ENCODE results near the gene DAG1. TPM values are rescaled to one million over a fixed set of nuclear protein-coding genes. Genes with fewer than 3 reads are reported as not detected.

The DAG1 gene
- total RNA-seq, 1 donor from 2014 or later = 43.6 TPM

DNA sequence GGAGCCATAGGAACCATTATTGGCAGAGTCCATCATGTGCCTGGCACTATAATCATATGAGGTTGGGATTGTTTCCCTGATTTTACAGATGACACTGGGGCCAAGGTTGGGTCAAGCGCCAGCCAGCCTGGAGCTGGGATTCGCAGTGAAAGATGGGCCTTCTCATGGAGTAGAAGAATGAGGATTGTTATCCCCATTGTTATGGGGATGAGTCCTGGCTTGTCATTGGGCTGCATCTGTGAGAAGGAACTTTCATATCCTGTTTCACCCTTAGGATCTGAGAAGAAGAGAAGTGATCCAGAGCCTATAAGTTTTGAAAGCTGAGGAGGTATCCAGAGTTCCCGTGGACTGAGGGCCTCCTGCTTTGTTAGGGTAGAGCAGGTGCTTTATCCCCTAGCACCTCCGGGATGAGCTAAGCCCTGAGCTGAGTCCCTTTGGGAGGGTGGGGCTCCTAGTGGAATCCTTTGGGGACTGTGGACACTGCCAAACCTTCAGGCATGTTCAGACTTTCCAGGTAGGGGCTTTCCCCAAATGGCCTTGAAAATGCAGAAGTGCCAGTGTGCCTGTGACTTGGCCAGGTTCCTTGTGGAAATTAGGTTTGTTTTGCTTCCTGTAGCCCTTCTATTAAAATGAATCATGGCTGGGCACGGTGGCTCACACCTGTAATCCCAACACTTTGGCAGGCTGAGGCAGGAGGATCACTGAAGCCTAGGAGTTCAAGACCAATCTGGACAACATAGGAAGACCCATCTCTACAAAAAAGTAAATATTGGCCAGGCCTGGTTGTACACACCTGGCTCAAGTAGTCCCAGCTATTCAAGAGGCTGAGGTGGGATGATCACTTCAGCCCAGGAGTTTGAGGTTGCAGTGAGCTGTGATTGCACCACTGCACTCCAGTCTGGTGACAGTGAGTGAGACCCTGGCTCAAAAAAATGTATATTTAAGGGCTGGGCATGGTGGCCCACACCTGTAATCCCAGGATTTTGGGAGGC, 54.0 kb downstream of the DAG1 start:
- H3K4me3 ChIP-seq (ENCODE audit: low read depth, low read length) = no peak overlapping the region
- DNase-seq (ENCODE audit: low read depth) = no peak
- TF ChIP-seq, protein P1, sequence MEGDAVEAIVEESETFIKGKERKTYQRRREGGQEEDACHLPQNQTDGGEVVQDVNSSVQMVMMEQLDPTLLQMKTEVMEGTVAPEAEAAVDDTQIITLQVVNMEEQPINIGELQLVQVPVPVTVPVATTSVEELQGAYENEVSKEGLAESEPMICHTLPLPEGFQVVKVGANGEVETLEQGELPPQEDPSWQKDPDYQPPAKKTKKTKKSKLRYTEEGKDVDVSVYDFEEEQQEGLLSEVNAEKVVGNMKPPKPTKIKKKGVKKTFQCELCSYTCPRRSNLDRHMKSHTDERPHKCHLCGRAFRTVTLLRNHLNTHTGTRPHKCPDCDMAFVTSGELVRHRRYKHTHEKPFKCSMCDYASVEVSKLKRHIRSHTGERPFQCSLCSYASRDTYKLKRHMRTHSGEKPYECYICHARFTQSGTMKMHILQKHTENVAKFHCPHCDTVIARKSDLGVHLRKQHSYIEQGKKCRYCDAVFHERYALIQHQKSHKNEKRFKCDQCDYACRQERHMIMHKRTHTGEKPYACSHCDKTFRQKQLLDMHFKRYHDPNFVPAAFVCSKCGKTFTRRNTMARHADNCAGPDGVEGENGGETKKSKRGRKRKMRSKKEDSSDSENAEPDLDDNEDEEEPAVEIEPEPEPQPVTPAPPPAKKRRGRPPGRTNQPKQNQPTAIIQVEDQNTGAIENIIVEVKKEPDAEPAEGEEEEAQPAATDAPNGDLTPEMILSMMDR (conservative IDR thresholded peaks at IDR 0.05; ENCODE audit: low read depth, low read length) = no peak

DNA sequence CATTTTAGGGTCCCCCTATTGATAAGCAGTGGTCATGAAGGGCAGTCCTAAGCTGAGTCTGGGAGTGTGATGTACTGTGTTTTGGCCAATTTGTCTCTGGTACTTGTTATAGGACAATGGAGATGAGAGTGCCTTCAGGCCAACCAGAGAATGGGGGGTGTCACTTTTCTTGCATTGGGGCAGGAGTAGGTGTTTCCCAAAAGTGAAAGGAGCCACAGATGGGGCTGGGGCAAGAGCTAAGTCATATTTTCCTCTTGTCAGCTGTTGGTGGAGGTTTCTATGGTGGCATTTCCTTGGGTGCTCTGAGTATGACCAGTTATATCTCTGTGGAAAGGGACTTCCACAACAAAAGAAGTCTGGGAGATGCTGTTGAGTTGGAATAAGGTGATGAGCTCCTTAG, 59.5 kb downstream of the DAG1 start:
- no peak overlapping the region for H3K4me3 ChIP-seq (ENCODE audit: low read depth, low read length)

DNA sequence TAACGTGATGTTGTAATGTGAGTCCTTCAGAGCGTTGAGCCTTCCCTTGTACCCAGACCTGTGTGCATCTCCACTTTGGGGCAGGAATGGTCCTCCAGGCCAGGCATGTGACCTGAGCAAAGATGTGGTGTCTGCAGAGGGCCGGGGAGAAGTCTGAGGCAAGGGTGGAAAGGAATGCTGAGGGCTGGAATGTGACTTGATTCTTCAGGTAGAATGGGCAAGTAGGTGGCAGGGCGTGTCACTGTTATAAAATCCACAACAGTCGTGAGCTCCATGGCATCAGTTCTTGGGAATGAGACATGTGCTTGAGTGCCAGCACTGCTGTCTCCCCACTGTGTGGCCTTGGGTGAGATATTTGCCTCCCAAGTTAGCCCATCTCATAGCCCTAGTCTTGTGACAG, 60.2 kb downstream of the DAG1 start:
- DNase-seq (ENCODE audit: low read depth) = no peak
- H3K4me3 ChIP-seq (ENCODE audit: low read depth, low read length) = no peak overlapping the region
- TF ChIP-seq, protein P1 (conservative IDR thresholded peaks at IDR 0.05; ENCODE audit: low read depth, low read length) = no peak

More for the DNA sequence above, 59.5 kb downstream of the DAG1 start:
- no peak for DNase-seq (ENCODE audit: low read depth)
- TF ChIP-seq, protein P1 (conservative IDR thresholded peaks at IDR 0.05; ENCODE audit: low read depth, low read length) = no peak

DNA sequence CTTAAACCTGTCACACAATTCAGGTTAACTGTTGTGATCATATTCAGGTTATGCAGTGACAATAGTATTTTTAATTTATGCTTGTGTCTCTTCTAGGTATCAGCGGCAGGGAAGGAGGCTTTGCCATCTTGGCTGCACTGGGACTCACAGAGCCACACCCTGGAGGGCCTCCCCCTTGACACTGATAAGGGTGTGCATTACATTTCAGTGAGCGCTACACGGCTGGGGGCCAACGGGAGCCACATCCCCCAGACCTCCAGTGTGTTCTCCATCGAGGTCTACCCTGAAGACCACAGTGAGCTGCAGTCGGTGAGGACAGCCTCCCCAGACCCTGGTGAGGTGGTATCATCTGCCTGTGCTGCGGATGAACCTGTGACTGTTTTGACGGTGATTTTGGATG, 60.6 kb downstream of the DAG1 start:
- TF ChIP-seq, protein P1 (conservative IDR thresholded peaks at IDR 0.05; ENCODE audit: low read depth, low read length) = no peak
- H3K4me3 ChIP-seq (ENCODE audit: low read depth, low read length) = no peak overlapping the region
- DNase-seq (ENCODE audit: low read depth) = no peak

DNA sequence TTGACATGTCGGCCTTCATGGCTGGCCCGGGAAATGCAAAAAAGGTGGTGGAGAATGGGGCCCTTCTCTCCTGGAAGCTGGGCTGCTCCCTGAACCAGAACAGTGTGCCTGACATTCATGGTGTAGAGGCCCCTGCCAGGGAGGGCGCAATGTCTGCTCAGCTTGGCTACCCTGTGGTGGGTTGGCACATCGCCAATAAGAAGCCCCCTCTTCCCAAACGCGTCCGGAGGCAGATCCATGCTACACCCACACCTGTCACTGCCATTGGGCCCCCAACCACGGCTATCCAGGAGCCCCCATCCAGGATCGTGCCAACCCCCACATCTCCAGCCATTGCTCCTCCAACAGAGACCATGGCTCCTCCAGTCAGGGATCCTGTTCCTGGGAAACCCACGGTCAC, 61.2 kb downstream of the DAG1 start:
- DNase-seq (ENCODE audit: low read depth) = no peak
- TF ChIP-seq, protein P1 (conservative IDR thresholded peaks at IDR 0.05; ENCODE audit: low read depth, low read length) = no peak
- H3K4me3 ChIP-seq (ENCODE audit: low read depth, low read length) = no peak overlapping the region

DNA sequence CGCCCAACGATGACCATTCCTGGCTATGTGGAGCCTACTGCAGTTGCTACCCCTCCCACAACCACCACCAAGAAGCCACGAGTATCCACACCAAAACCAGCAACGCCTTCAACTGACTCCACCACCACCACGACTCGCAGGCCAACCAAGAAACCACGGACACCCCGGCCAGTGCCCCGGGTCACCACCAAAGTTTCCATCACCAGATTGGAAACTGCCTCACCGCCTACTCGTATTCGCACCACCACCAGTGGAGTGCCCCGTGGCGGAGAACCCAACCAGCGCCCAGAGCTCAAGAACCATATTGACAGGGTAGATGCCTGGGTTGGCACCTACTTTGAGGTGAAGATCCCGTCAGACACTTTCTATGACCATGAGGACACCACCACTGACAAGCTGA, 61.6 kb downstream of the DAG1 start:
- no peak for DNase-seq (ENCODE audit: low read depth)
- TF ChIP-seq, protein P1 (conservative IDR thresholded peaks at IDR 0.05; ENCODE audit: low read depth, low read length) = no peak

More for the DNA sequence above, 61.6 kb downstream of the DAG1 start:
- no peak overlapping the region for H3K4me3 ChIP-seq (ENCODE audit: low read depth, low read length)
